HG03439 (cell line): Measurements from ENCODE around the gene FCN2.
A peak's percentile ranks its signal among the peaks of the same experiment; 100 is the strongest.
"Not testable (repeated sequence)": the region's sequence is repeated elsewhere in the genome, so short reads cannot be mapped to it uniquely, and the experiment has no call there.

Source experiments
- ATAC-seq: cut with Tn5 transposase; IDR thresholded peaks from one replicate; pipeline ENCODE4 v1.9.1; 2021; ENCODE audit warnings: mild to moderate bottlenecking, moderate library complexity; ENCODE audit not compliant: unreplicated experiment

The FCN2 gene

DNA sequence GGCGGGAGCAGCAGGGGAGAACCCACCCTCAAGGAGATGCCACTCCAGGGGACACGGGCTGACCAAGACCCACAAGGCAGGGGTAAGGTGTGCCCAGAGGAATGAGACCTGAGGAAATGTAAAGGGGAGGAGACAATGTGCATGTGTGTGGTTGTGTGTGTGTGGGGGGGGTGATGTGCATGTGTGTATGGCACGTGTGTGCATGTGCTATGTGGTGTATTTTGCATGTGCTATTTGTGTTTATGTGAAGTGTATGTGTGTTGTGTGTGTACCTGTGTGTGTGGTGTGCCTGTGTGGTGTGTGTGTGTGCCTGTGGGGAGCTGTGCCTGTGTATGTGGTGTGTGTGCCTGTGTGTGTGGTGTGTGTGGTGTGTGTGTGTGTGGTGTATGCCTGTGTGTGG lies 33.5 kb upstream of the FCN2 start:
- ATAC-seq = no peak

- ATAC-seq = no peak
Observed at GRCh38 chr9:134847752-134848432, 32.7 kb upstream of the FCN2 start.

- no peak for ATAC-seq
Observed at GRCh38 chr9:134848504-134848903, 32.1 kb upstream of the FCN2 start.

DNA sequence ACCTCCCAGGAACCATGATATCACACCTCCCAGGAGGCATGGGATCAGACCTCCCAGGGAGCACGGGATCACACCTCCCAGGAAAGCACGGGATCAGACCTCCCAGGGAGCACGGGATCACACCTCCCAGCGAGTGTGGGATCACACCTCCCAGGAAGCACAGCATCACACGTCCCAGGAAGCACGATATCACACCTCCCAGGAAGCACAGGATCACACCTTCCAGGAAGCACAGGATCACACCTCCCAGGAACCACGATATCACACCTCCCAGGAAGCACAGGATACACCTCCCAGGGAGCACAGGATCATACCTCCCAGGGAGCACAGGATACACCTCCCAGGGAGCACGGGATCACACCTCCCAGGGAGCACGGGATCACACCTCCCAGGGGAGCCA lies 30.0 kb upstream of the FCN2 start:
- ATAC-seq = no peak

GRCh38 chr9:134851020-134851419 lies 29.6 kb upstream of the FCN2 start:
- ATAC-seq = no peak

- ATAC-seq = no peak
Observed at GRCh38 chr9:134852906-134853654, 27.5 kb upstream of the FCN2 start.

GRCh38 chr9:134853893-134854292 lies 26.7 kb upstream of the FCN2 start:
- ATAC-seq = no peak

- no peak for ATAC-seq
Observed at GRCh38 chr9:134854541-134854981, 26.0 kb upstream of the FCN2 start.

DNA sequence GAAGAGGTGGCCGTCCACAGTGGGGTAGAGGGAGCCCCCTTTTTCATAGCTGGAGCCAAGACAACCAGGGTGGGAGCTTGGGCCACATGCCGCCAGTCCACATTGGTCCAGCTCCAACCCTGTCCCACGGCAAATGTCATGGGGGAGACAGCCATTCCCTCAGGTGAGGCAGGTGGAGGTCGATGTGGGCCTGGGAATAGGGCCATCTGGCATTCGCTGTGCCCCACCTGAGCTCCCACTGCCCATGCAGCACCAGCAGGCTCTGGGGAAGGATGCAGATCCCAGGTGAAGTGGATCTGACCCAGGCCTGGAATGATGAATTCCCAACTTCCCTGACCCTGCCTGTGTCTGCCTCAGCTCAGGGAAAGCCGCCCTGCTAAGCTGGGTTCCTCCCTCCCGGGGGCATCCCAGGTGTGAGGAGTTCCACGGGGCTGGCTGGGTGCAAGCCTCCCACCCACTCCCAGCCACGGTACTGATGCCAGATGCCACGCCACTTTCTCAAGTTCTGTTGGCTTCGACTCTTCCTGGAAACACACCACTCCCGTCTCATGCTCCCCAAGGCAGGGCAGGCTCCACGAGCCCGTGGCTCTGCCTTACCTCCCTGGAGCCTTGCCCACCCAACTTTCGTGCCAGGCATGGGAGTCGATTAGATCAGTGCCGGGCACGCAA lies 25.2 kb upstream of the FCN2 start:
- no peak for ATAC-seq

- ATAC-seq = no peak
Observed at GRCh38 chr9:134855900-134856377, 24.7 kb upstream of the FCN2 start.

DNA sequence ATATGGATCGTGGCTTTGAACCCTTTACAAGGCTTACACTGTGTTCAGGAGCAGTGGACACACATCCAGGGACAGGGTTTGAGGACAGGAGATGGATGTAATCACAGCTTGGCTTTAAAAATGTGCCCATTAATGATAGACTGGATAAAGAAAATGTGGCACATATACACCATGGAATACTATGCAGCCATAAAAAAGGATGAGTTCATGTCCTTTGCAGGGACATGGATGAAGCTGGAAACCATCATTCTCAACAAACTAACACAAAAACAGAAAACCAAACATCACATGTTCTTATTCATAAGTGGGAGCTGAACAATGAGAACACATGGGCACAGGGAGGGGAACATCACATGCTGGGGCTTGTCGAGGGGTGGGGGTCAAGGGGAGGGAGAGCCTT lies 23.2 kb upstream of the FCN2 start:
- not testable (repeated sequence) for ATAC-seq

DNA sequence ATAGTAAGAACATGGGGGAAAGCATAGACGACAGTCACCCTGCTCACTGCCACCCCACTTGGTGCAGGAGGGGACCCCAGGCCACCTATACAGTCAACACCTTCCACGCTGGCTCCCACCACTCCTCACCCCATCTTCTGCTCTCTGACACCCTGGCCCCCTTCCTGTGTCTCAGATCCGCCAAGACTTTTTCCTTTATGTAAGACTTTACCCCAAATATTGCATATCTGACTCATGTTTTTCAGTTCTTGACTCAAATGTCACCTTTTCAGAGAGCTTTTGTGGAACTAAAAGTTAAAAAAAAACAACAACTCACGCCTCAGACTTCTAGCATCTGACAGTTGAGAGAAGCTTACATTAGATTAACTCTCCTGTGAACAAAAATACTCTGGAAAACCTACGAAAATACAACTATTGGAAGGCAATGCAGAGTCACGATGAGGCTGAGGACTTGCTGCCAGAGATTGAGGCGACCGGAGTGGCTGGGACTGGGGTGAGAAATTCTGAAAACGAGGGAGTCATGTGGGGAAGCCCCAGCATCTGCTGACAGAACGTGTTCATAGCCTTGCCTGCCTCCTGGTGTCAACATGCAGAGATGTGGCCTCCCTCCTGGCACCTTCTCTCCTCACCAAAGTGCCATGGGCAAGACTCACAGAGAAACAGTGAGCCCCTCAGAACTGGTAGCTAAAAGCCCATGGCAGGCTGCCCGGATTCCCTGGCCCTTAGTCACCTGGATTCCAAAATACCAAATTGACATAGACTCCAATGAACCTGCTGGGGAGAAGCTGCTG lies 22.4 kb upstream of the FCN2 start:
- ATAC-seq = peak; percentile 82

- ATAC-seq = no peak
Observed at GRCh38 chr9:134860510-134860909, 20.1 kb upstream of the FCN2 start.

DNA sequence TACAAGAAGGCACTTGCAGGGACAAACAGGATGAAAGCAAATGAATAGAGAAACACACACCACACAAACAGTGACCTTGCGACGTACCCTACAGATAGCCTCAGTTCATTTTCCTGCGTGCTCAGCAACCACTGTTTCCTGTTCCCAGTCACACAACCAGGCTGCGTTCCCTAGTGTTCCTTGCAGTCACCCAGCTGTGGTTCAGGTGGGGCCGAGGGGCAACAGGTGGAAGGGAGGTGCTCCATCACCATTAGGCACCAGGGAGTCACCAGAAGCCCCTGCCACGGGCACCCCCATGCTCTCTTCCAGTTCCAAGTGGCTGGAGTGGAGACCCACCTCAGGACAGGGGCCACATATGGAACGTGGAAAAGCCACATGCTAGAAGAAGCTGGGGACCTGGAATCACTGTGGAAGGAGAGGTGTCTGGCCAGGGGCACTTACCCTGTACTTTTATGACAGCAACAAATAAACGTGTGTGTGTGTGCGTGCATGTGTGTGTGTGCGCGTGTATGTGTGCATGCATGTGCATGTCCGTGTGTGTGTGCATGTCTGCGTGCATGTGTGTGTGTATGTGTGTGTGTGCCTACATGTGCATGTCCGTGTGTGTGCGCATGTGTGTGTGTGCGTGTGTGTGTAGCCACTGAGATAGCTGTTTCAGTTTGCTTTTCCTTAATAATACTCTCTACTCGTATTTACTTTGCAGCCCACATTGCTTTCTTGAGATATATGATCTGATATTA lies 18.8 kb upstream of the FCN2 start:
- ATAC-seq = no peak

DNA sequence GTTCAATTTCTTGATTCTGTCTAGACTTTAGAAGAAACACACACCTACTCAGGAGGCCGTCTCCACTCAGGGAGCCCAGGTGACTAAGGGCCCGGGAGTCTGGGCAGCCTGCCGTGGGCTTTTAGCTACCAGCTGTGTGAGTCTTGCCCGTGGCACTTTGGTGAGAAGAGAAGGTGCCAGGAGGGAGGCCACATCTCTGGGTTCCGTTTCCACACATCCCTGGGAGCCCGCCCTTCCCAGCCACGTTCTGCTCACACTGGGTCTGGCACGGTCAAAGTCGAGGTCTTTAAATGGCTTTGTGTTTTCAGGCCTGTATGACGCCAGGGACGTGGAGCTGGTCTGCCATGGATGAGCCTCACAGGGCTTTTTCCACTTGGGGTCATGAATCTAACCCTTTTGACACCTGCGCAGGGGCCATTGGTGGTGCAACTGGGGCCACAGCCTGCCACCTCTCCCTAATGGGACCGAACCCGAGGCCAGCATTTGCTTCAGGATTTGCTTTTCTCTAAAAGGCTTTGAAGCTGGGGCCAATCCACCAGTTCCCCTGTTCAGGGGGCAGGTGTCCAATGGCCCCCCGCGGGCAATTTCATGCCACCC lies 17.2 kb upstream of the FCN2 start:
- no peak for ATAC-seq

DNA sequence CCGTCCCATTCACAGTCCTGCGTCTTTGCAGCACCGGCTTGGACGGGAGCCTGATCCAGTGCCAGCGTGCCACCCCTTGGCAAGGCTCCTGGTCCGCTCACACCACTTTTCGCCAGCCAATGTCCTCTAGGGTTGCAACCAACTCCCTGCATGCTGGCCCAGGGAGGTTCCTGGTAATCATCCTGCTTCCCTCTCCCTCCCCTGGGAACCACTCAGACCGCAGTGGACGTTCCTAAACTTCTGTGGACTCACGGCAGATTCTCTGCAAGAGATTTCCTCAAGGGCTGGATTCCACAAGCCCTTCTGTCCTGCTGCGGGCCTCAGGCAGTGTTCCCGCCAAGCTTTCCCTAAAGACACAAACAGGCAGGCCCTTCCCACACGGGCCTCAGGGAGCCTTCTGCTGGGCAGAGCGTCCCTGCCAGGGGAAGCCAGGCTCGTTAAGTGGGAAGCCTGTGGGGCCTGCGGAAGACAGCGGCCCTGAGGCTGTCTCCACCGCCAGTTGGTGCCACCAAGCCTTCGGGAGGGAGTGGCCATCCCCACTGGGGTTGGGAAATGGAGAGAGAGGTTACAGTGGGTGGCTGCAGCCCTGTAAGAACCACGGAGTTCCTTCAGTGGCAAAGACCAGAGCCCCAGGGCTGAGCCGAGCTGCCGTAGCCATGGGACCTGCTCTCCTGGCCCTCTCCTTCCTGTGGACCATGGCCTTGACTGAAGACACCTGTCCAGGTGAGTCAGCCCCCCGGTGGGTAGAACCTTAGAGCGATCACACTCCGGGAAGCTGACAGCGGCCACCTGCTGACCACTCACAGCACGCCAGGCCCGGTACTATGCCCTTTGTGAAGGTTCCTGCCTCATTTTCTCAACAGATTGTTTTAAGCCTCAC lies 16.4 kb upstream of the FCN2 start:
- no peak for ATAC-seq

DNA sequence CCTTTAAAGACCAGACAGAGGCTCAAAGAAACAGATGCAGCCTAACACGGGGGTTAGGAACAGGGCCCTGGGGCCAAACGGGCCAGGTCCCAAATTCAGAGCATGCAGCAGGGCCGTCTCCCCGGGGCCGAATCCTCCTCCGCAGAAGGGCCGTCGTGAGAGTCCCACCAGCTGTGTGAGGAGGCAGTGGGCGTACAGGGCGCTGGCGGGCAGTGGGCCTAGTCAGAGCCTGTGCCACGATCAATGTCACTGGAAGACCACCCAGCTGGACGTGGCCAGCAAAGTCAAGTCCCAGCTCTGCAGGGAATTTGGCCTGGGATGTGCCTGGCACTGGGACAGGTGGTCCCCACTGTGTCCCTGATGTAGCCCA lies 15.8 kb upstream of the FCN2 start:
- no peak for ATAC-seq

DNA sequence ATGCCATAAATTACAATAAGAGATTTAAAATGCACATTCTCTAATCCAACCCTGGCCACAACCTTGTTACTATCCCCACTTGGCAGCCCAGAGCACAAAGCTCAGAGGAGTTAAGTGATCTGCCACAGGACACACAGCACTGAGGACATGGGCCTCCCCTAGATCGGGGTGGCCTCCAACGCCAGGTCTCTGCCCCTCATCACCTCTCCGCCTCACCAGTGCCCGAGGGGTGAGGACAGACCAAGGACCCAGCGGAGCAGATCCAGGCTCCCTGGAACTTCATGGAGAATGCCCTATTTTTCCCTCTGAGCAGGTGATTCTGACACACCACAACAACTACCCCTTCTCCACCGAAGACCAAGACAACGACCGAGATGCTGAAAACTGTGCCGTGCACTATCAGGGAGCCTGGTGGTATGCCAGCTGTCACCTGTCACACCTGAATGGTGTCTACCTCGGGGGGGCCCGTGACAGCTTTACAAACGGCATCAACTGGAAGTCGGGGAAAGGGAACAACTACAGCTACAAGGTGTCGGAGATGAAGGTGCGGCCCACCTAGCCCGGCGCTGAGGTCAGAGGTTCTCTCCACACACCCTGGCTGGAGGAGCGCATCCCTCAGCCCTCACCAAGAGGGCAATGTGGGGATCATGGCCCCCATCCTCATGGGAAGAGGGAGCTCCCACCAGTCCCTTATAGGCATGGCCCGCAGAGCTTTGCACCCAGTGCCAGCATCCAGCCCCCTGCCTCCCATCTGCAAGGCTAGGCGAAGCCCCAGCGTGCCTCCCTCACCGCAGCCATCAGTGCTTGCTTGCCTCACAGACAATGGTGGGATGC lies 12.5 kb upstream of the FCN2 start:
- ATAC-seq = no peak
